NCI-H2107 treated with DMSO at 0.1 percent for 48 hours (cell line): ENCODE measurements around the gene ECT2.
A peak's percentile ranks its signal among the peaks of the same experiment; 100 is the strongest.
"Not testable (repeated sequence)": the region's sequence is repeated elsewhere in the genome, so short reads cannot be mapped to it uniquely, and the experiment has no call there.

Source experiments
- DNase-seq: peaks from one replicate; lab custom pipeline; 2025; ENCODE audit not compliant: unreplicated experiment; lab: John Stamatoyannopoulos, UW

Gene ECT2

GRCh38 chr3:172853921-172854666, 103.6 kb downstream of the ECT2 start:
- no peak for DNase-seq

GRCh38 chr3:172855037-172855436, 104.5 kb downstream of the ECT2 start:
- DNase-seq, result no peak

GRCh38 chr3:172856795-172857742, 106.5 kb downstream of the ECT2 start:
- no peak for DNase-seq

GRCh38 chr3:172859041-172859440, 108.5 kb downstream of the ECT2 start:
- DNase-seq, result no peak

- not testable (repeated sequence) for DNase-seq
Measured at GRCh38 chr3:172866726-172867350, 116.3 kb downstream of the ECT2 start.

- DNase-seq, result peak; percentile 99
Measured at GRCh38 chr3:172868582-172869200, 118.2 kb downstream of the ECT2 start.

- DNase-seq, result peak; percentile 96
Measured at GRCh38 chr3:172869368-172869771, 118.8 kb downstream of the ECT2 start.

GRCh38 chr3:172869784-172870518, 119.4 kb downstream of the ECT2 start:
- DNase-seq, result peak; percentile 68
